SK-MEL-5 (cell line): Measurements from ENCODE around the gene SPTBN4. TPM values are rescaled to one million over a fixed set of nuclear protein-coding genes. Genes with fewer than 3 reads are reported as not detected.
A peak's percentile ranks its signal among the peaks of the same experiment; 100 is the strongest.
"Not testable (repeated sequence)": the region's sequence is repeated elsewhere in the genome, so short reads cannot be mapped to it uniquely, and the experiment has no call there.

ENCODE experiments used
- DNase-seq: peaks from one replicate; pipeline ENCODE4 v3.0.0-alpha.2; 2016; ENCODE audit warnings: low read depth, low spot score
- in situ Hi-C: cut with HindIII; loops from 2 replicates; pipeline ENCODE4 v1.10.0; 2016; ENCODE audit warnings: low sequenced_read_pairs, high pct_unique_total_duplicates, low pct_unique_long_range_greater_than_20kb
- polyA plus RNA-seq, 2 experiments: library from polyadenylated mRNA; depleted of rRNA; stranded (reverse); fragments of >200 nt; gene quantifications; 2 replicates each; pipeline ENCODE4 v1.2.3, GENCODE V29; 2015
- total RNA-seq: library from RNA; depleted of rRNA; stranded (reverse); fragments of >200 nt; shearing (Covaris generic); gene quantifications from 2 replicates; pipeline ENCODE4 v1.2.3, GENCODE V29; 2014; rRNA removed

Gene SPTBN4
- 0.32 and 0.53 TPM in 2 replicates for total RNA-seq
- 0.16 and 0.55 TPM in 2 replicates for polyA plus RNA-seq (2015; cell fraction: cytosol; rRNA removed)
- 0.09 and 0.70 TPM in 2 replicates for polyA plus RNA-seq (2015; cell fraction: nucleus; rRNA removed)

DNA sequence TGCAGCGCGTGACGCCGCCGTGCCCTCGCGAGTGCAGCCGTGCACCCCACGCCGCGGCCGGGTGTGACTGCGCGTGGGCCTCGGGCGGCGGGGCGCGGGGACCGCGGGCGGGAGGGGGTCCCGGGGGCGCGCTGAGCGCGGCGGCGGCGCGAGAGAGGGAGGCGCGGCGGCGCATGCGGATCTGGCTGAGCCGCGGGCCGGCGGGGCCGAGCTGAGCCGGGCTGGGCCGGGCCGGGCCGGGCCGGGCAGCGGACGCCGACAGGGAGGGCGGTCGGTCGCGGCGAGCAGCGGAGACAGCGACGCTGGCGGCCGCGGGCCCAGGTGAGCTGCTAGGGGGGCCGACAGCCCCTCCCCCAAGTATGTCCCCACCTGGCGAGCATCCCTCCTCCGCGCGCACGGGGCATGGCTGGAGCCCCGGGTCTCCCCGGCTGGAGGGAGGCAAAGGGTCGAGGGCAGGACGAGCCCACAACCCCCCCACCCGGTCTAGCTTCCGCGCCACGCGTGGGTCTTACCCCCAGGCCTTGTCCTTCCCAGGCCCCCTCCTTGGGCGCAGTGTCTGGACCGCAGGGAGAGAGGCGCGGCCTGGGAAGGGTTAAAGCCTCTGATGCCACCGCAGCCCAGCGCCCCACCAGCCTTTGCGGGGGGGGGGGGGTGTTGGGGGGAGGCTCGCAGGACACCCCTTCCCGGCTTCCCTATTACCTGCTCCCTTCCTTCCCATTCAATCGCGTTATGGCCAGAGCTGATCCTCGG, at the start of gene SPTBN4:
TSS of gene SPTBN4 (plus strand) at position 17 of the 750 bp plus-strand sequence. CDS start 5,621 bp downstream, outside the sequence.
- DNase-seq = no peak
- in situ Hi-C loops = no loop called here

DNA sequence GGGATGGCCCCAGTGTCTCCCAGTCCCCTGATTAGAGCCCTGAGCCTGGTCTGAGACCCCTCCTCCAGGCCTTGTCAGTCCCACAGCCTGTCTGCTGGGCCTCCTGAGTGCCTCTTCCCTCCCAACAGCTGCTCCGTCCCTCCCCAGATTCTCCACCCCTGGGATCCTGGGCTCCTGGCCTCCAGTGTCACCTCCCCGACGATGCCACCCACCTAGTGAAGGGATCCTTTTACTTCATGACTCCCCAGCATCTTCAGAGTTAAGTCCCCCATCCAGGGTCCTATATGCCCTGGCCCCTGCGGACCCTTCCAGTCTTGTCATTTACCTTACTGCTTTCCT, 49.2 kb upstream of the SPTBN4 start:
- in situ Hi-C loops = no loop called here

GRCh38 chr19:40418040-40418439, 48.8 kb upstream of the SPTBN4 start:
- no peak for DNase-seq
- in situ Hi-C loops = no loop called here

More for the DNA sequence above, 49.2 kb upstream of the SPTBN4 start:
- DNase-seq = no peak

DNA sequence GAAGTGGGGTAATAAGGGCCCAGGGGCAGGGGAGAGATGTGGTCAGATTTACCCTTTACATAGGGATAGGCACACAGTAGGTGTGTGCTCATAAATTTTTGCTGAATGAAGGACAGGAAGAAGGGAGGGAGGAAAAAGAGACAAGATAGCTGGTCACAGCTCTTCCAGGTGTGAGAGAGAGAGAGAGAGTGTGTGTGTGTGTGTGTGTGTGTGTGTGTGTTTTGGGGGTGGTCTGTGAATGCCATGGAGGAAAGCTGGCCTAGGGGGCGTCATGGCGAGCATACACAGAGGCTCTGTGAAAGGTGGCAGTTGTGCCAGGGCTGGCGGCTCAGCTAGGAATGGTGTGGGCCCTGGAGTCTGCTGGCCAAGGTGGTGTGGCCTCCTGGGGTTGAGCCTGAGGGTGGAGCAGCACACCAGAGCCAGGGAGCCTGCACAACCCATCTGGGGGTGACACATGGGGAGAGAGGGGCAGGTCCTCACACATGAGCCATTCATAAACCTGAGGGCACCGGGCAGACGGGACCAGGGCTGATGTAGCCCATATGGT, 47.7 kb upstream of the SPTBN4 start:
- in situ Hi-C loops = no loop called here
- DNase-seq = no peak

DNA sequence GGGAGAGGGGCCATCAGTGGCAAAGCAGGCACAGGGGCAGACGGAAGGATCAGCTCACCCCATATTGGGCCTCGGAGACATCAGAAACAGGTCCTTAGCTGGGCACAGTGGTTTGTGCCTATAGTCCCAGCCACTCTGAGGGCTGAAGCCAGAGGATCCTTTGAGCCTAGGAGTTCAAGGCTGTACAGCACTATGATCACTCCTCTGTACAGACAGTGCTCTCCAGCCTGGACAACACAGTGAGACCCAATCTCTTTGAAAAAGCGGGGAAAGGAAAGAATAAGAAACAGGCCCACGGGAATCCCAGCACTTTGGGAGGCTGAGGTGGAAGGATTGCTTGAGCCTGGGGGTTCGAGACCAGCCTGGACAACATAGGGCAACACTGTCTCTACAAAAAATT, 47.0 kb upstream of the SPTBN4 start:
- in situ Hi-C loops = no loop called here
- no peak for DNase-seq

GRCh38 chr19:40420451-40420765, 46.4 kb upstream of the SPTBN4 start:
- no peak for DNase-seq
- in situ Hi-C loops = no loop called here

- in situ Hi-C loops = no loop called here
- DNase-seq = peak; percentile 85
Measured at GRCh38 chr19:40420766-40421765, 45.7 kb upstream of the SPTBN4 start.

GRCh38 chr19:40421993-40422747, 44.6 kb upstream of the SPTBN4 start:
- in situ Hi-C loops = no loop called here
- DNase-seq = no peak

DNA sequence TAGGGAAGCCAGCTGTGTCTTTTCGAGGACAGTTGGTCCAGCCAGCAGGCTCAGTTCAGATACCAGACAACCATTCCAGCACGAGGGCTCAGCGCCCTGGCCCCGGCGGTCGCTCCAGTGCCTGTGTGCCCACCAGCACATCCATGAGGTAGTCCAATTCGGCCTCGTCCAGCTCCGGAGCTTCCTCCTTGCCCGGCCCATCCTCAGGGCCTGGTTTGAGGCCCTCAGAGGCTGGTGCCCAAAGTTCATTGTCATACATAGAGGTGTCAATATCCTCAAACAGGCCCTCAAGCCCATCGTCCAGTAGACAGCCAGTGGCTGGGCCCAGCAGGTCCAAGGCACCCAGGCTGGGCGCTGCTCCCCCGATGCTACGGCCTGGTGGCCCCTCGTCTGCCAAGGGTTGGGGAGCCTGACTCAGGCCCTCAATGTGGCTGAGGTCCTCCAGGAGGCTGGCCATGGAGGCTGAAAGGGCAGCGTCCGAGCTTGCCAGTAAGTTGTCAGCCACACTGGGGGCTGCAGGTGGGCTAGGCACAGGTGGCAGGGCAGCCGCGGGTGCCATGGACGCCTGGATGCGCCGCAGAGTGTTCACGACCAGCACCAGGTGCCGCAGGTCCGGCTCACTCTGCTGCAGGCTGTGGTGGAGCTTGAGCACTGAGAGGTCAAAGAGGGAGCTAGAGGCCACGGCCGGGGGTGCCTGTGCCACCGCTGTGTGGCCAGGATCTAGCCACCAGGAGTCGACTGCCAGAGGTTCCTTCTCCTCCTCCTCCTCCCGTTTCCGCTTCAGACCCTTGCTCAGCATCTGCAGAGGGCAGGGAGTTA, 43.8 kb upstream of the SPTBN4 start:
- in situ Hi-C loops = no loop called here

DNA sequence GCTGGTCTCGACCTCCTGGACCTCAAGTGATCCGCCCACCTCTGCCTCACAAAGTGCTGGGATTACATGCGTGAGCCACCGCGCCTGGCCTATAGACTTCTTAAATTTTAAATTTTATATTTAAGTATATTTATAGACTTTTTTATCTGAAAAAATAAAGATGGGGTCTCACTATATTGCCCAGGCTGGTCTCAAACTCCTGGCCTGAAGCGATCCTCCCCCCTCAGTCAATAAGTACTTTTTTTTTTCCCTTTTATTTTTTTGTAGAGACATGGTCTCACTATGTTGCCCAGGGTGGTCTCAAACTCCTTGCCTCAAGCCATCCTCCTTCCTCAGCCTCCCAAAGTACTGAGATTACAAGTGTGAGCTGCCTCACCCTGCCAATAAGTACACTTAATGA, 42.9 kb upstream of the SPTBN4 start:
- in situ Hi-C loops = no loop called here

More for the DNA sequence above, 43.8 kb upstream of the SPTBN4 start:
- DNase-seq = no peak

GRCh38 chr19:40424637-40425449, 42.0 kb upstream of the SPTBN4 start:
- in situ Hi-C loops = no loop called here
- DNase-seq = peak; percentile 46

More for the DNA sequence above, 42.9 kb upstream of the SPTBN4 start:
- DNase-seq = no peak

GRCh38 chr19:40425450-40426287, 41.1 kb upstream of the SPTBN4 start, which contains the start of gene SERTAD1:
Gene SERTAD1, minus strand, starts transcription at chr19:40425992. Its CDS starts 2,446 bp downstream, at chr19:40423546.
- peak; percentile 99 for DNase-seq
- in situ Hi-C loops = no loop called here

DNA sequence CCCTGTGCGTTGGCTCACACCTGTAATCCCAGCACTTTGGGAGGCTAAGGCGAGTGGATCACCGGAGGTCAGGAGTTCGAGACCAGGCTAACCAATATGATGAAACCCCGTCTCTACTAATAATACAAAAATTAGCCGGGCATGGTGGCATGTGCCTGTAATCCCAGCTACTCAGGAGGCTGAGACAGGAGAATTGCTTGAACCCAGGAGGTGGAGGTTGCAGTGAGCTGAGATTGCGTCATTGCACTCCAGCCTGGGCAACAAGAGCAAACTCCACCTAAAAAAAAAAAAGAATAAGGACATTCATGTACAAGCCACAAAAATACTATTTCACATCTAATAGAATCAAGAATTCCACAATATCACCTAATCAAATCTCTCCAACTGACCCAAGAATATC, 38.6 kb upstream of the SPTBN4 start:
- DNase-seq, in situ Hi-C loops: not testable (repeated sequence)

DNA sequence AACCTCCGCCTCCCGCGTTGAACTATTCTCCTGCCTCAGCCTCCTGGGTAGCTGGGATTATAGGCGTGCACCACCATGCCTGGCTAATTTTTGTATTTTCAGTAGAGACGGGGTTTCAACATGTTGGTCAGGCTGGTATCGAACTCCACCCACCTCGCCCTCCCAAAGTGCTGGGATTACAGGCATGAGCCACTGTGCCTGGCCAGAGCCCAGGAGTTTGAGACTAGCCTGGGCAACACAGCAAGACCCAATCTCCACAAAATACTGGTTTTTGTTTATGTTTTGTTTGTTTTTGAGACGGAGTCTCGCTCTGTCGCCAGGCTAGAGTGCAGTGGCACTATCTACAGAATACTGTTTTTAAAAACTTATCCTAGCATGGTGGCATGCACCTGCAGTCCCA, 36.6 kb upstream of the SPTBN4 start:
- DNase-seq, in situ Hi-C loops: not testable (repeated sequence)

- no peak for DNase-seq
- in situ Hi-C loops = no loop called here
Measured at GRCh38 chr19:40431698-40432097, 35.1 kb upstream of the SPTBN4 start.
